GM18517 (cell line): ENCODE data around the gene FMO5.
"Not testable (repeated sequence)": the region's sequence is repeated elsewhere in the genome, so short reads cannot be mapped to it uniquely, and the experiment has no call there.

Experiments used
- ATAC-seq: cut with Tn5 transposase; IDR thresholded peaks from one replicate; pipeline ENCODE4 v1.9.1; 2021; ENCODE audit warnings: mild to moderate bottlenecking, moderate library complexity; ENCODE audit not compliant: unreplicated experiment

Gene FMO5

DNA sequence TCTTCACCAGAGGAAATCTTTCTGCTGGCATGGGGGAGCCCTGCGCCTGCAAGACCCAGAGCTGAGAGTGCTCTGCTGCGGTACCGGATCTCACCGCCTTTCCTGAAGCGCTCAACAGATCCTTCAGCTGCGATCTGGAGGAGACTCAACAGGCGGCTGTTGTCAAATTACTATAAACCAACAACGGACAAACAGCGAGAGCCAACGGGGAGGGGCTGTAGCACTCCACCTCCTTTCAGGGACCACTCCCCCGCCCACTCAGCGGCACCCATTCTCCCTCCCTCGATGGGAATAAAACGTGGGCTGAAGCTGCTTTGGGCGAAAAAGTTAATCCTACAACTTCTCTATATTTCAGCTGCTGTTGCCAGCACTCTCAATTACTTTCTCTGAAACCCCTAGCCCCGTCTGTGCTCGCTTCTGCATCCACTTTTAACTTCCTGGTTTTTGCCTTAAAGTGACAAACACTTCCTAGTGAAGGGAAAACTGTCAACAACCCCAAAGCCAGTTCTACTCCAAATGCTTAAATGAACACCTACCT, at the start of gene FMO5:
Gene FMO5, minus strand, starts transcription at position 147 of the 538 bp plus-strand sequence. CDS start 310 bp downstream, outside the sequence.
- peak; percentile 36 for ATAC-seq

DNA sequence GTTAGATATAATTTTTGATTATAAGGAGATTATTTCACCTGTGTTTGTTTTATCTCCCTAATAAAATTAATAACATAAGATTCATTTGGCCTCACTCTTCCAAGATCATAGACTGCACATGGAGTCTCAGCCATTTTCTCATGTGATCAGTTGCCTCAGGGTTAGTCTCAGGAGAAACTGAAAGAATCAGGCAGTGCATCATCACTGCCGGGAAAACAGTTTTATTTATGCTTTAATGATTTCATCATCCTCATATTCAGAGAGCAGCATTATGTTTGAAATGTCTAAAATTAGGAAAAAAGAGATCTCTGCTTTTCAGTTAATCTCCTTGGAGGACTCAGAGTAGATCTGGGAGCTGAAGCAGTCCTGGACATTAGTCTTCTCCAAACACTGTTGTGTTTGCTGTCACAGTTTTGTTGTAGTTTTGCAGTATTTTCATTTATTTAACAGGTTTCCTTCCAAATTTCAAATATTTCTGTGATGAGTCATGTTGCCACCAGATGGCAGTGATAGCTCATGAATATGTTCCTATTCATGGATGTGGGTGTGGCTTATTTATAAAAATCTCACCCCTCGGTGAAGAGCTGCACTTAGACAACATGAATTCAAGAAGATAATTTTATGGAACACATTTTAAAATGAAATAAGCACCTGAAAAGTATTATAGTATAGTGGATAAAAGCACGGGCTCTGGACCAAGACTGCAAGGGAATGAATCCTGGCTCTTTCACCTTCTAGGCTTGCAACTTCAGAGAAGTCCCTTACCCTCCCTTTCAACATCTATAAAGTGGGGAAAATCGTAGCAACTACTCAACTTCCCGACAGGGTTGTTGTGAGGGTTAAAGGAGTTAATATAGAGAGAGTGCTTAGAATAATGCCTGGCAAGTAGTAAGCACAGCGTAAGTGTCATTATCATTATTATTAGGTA, 48.5 kb upstream of the FMO5 start:
- no peak for ATAC-seq

GRCh38 chr1:147272042-147272441, 46.9 kb upstream of the FMO5 start:
- ATAC-seq, result no peak

DNA sequence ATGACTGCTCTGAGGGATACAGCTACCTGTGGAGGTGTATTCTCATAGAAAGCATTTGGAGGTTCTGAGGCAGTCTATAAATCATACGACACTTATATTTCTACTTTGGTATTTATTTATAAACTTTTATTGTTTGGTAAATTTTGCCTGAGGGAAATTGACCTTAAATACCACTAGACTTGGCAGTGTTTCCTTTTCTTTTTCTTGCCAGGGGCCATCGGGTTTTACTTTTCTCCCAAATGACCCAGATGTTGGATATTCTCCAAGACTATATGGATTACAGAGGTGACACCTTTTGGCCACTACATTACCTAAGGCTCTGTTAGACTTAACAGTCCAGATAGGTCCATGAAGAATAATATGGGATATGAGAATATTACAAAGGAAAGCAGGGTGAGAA, 45.6 kb upstream of the FMO5 start:
- ATAC-seq, result no peak

DNA sequence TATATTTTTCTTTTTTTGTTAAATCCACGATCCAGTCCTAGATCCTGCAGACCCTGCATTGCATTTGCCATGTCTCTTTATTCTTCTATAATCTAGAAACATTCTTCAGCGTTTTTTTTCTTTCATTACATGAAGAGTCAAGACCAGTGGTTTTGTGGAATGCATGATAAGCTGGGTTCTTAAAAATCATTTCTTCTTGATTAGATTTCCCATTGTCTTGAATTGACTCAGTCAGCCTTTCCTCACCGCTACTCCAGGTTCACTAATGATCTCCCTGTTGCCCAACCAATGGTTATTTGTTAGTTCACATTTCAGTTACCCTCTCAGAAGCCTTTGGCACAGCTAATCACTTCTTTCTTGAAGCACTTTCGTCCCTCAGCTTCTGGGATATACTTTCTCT, 42.6 kb upstream of the FMO5 start:
- ATAC-seq, result no peak

DNA sequence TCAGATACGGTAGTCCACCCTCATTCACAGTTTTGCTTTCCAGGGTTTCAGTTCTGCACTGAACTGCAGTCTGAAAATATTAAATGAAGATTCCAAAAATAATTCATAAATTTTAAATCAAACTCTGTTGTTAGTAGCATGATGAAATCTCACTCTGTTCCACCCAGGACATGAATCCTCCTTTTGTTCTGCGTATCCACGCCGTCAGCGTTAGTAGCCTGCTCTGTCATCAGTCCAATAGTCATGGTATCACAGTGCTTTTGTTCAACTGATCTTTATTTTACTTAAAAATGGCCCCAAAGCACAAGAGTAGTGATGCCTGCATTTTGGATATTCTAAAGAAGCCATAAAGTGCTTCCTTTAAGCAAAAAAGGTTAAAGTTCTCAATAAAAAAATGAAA, 41.2 kb upstream of the FMO5 start:
- no peak for ATAC-seq

GRCh38 chr1:147264158-147264768, 39.1 kb upstream of the FMO5 start:
- no peak for ATAC-seq

DNA sequence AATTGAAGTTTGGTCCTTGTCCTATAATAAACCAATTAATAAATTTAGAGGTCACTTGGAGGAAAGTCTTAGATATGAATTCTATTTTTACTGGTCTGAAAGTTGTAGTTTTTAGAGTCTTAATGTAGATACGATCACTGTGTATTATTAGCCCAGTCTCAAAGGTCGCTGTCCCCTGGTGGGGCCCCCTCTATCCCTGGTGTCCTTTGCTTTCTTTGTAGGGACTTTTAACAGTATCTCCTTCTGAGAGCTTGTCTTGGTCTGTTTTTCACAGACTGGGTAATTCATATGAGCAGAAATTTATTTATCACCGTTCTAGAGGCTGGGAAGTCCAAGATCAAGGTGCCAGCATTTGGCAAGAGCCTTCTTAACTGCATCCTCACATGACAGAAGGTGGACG, 35.8 kb upstream of the FMO5 start:
- no peak for ATAC-seq

DNA sequence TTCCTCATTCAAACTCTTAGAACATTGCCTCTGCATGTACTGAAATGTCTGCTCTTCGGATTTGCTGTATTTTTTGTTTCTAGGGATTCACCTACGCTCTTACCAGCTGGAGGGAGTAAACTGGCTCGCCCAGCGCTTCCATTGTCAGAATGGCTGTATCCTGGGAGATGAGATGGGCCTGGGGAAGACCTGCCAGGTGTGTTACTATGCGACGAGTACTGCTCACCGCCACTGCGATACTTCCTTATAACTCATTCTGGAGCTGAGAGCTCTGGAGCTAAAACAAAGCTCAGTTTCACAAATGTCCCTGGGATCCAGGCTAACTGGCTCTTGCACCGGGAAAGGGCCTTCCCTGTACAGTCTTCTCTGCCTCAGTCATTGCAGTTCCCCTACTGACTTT, 27.4 kb upstream of the FMO5 start:
- no peak for ATAC-seq

- ATAC-seq, result no peak
These were observed 22.6 kb upstream of the FMO5 start for GRCh38 chr1:147247656-147248238.

GRCh38 chr1:147246910-147247655, 21.9 kb upstream of the FMO5 start:
- no peak for ATAC-seq

- no peak for ATAC-seq
These were observed 21.0 kb upstream of the FMO5 start for GRCh38 chr1:147246044-147246690.

DNA sequence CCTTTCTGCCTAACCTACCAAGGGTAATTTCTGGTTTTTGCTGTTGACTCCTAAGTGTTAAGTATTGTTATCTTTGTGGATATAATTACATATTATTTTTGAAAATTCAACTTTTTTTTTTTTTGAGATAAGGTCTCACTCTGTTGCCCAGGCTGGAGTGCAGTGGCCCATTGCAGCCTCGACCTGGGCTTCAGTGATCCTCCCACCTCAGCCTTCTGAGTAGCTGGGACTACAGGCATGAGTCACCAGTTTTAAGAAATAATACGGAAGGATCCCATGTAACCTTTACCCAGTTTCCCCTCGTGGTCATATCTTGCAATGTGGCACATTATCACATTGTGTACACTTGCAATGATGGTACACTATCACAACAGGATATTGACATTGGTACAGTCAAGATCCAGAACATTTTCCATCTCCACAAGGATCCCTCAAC, 20.5 kb upstream of the FMO5 start:
- no peak for ATAC-seq

- no peak for ATAC-seq
These were observed 20.0 kb upstream of the FMO5 start for GRCh38 chr1:147245129-147245528.

DNA sequence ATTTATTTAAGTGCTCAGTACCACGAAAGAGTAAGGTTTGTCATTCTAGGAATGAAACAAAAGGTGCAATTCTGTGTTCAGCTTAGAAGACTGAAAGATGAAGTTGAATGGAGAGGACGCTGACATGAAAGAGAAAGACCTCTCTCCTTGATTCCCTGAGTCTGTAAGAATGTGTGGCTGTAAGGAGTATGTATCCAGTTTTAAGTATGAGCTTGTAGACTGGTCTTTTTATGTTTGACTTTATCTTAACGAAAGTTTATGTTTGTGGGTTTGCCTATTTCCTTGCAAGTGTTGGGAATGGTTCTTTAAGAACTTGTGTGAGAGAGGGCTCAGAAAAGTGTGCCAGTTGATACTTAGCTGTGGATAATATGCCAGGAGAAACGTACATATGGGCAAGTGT, 18.7 kb upstream of the FMO5 start:
- ATAC-seq, result no peak

DNA sequence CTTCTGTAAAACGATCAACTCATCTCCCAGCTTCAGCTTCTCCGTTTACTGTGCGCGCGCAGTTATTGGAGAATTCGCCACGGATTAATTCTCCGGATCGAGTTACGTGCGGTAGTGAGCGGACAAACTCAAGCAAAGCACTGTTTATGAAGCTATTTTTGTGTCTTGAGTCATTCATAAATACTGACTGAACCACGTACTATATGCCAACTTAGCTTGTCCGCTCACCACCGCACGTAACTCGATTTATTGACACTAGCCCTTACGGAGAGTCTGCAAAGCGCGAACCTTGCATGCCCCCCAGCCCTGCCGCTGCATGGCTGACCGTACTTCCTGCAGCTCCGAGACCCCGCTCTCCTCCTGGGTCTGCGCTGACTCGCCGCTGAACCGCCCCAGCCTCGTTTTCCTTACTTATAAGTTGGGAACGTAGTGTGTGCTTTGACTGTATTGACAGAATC, 18.1 kb upstream of the FMO5 start:
- peak; percentile 17 for ATAC-seq

GRCh38 chr1:147242449-147243227, 17.5 kb upstream of the FMO5 start, which contains the start of gene CHD1L:
Gene CHD1L (plus strand): TSS chr1:147242684. CDS start chr1:147242704, 20 bp downstream.
- ATAC-seq, result peak; percentile 78

- no peak for ATAC-seq
These were observed 16.9 kb upstream of the FMO5 start for GRCh38 chr1:147241934-147242448.

DNA sequence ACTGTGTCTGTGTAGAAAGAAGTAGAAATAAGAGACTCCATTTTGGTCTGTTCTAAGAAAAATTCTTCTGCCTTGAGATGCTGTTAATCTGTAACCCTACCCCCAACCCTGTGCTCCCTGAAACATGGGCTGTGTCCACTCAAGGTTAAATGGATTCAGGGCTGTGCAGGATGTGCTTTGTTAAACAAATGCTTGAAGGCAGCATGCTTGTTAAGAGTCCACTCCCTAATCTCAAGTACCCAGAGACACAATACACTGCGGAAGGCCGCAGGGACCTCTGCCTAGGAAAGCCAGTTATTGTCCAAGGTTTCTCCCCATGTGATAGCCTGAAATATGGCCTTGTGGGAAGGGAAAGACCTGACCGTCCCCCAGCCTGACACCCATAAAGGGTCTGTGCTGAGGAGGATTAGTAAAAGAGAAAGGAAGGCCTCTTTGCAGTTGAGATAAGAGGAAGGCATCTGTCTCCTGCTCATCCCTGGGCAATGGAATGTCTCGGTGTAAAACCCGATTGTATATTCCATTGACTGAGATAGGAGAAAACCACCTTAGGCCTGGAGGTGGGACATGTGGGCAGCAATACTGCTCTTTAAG, 15.1 kb upstream of the FMO5 start:
- not testable (repeated sequence) for ATAC-seq
